Measurements from ENCODE around the gene RAB27A.

DNA sequence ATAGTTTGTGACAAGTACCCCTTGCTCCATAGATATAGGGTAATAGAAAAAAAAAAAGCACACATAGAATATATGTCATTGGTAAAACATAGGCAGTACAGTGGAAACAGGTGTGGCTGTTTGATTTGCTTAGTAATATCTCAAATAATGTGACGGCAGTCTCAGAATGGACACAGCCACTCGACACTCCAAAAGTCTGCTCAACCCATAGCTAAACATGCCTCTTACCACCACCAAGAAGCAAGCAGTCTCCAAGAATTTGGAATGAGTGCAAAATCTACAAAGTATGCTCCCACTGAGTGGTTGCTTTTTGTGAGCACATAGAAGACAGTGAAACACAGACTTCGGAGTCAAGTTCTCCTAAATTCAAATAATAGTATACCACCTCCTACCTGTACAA lies 43.0 kb downstream of the RAB27A start:
- TF ChIP-seq TAF1 (IDR thresholded peaks at IDR 0.05; ENCODE audit: borderline replicate concordance, low read depth, low read length) (no peak), CBX5 (IDR thresholded peaks at IDR 0.05; ENCODE audit: low read depth) (no peak), CREM (IDR thresholded peaks at IDR 0.05; ENCODE audit: low read depth) (no peak), CBFB (IDR thresholded peaks at IDR 0.05; ENCODE audit: low read depth) (no peak), ESRRA (IDR thresholded peaks at IDR 0.05; ENCODE audit: low read length) (no peak)
